ENCODE results near the gene ZNF430.

The ZNF430 gene

GRCh38 chr19:21094347-21095025, 74.0 kb downstream of the ZNF430 start:
- Histone ChIP-seq H3K36me3 (replicated peaks in 1 of 2; ENCODE audit: control insufficient read depth in 2 of 2, insufficient read depth in 2 of 2, low read length in 2 of 2) (peaks cover 13 to 92% of the 10 kb centered on the region in 2 donors), H4K8ac (ENCODE audit: low read depth, low read length) (no peak overlapping the region), H3K4ac (ENCODE audit: low read length) (no peak overlapping the region), H3K18ac (ENCODE audit: low read length) (no peak overlapping the region), H4K91ac (ENCODE audit: low read depth, low read length, poor library complexity) (no peak overlapping the region), H3K9ac (ENCODE audit: low read depth, low read length, poor library complexity) (no peak overlapping the region), H3K27me3 (ENCODE audit: control insufficient read depth in 3 of 3, insufficient read depth in 3 of 3, low read depth in 1 of 3, low read length in 3 of 3) (no peaks in the 10 kb centered on the region), H3K23ac (ENCODE audit: low read depth, low read length, poor library complexity) (no peak overlapping the region), H3K27ac (replicated peaks; ENCODE audit: low read length) (no peak overlapping the region), H2BK12ac (ENCODE audit: low read length) (no peak overlapping the region), H2BK120ac (ENCODE audit: low read depth, low read length) (no peak overlapping the region), H3K79me1 (ENCODE audit: low read depth, low read length) (no peaks in the 10 kb centered on the region), H3K4me3 (ENCODE audit: low read length in 2 of 2) (no peak overlapping the region), H2AFZ (ENCODE audit: low read length) (no peak overlapping the region), H3K14ac (ENCODE audit: low read length) (no peak overlapping the region), H2AK5ac (ENCODE audit: low read depth, low read length) (no peak overlapping the region), H3K4me1 (ENCODE audit: control insufficient read depth in 2 of 2, insufficient read depth in 1 of 2, low read depth in 1 of 2, low read length in 2 of 2) (peaks cover 0 to 2% of the 10 kb centered on the region in 2 donors), H2BK15ac (ENCODE audit: low read length) (no peak overlapping the region), H2BK5ac (ENCODE audit: low read length) (no peak overlapping the region), H3K9me3 (replicated peaks in 1 of 2; ENCODE audit: control insufficient read depth in 2 of 2, insufficient read depth in 1 of 2, low read depth in 1 of 2, low read length in 2 of 2) (peaks cover 0 to 29% of the 10 kb centered on the region in 2 donors), H3K4me2 (ENCODE audit: insufficient read depth, low read length, poor library complexity, severe bottlenecking) (no peak overlapping the region)
- no CpG with 5 or more reads among the region's 1 CpG for WGBS, 2 donors (ENCODE audit: extremely low coverage in 2 of 2, insufficient read length in 2 of 2, insufficient replicate concordance in 1 of 2)
- no peak for DNase-seq (ENCODE audit: low spot score)

DNA sequence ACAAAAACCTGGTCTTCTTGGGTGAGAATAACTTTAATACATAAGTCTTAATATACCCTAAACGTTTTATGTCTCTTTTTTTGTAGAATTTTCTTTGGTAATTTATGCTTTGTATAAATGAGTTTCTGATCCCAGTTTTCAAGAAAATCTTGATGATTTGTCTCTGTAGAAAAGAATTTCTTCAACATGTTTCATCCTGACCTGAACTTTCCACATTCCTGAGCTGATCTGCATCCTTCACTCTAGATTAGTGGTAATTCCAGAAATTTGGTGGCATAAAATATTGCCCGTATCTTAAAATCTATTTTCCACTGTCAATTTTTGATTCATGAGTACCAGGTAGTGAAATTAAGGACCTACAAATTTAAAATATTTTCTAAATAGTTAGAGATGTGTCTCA, 77.8 kb downstream of the ZNF430 start:
- H3K14ac ChIP-seq (ENCODE audit: low read length) = no peak overlapping the region
- H3K27me3 ChIP-seq (ENCODE audit: control insufficient read depth in 3 of 3, insufficient read depth in 3 of 3, low read depth in 1 of 3, low read length in 3 of 3) = no peaks in the 10 kb centered on the region
- no peak overlapping the region for H3K9ac ChIP-seq (ENCODE audit: low read depth, low read length, poor library complexity)
- peaks cover 0 to 31% of the 10 kb centered on the region in 2 donors for H3K9me3 ChIP-seq (replicated peaks in 1 of 2; ENCODE audit: control insufficient read depth in 2 of 2, insufficient read depth in 1 of 2, low read depth in 1 of 2, low read length in 2 of 2)
- no peak overlapping the region for H3K23ac ChIP-seq (ENCODE audit: low read depth, low read length, poor library complexity)
- H4K8ac ChIP-seq (ENCODE audit: low read depth, low read length) = no peak overlapping the region
- DNase-seq (ENCODE audit: low spot score) = no peak
- H4K91ac ChIP-seq (ENCODE audit: low read depth, low read length, poor library complexity) = no peak overlapping the region
- H3K4ac ChIP-seq (ENCODE audit: low read length) = no peak overlapping the region
- no peak overlapping the region for H3K18ac ChIP-seq (ENCODE audit: low read length)
- no peak overlapping the region for H3K4me3 ChIP-seq (ENCODE audit: low read length in 2 of 2)
- no peak overlapping the region for H2BK120ac ChIP-seq (ENCODE audit: low read depth, low read length)
- H3K36me3 ChIP-seq (replicated peaks in 1 of 2; ENCODE audit: control insufficient read depth in 2 of 2, insufficient read depth in 2 of 2, low read length in 2 of 2) = peaks cover 8 to 97% of the 10 kb centered on the region in 2 donors
- H3K4me2 ChIP-seq (ENCODE audit: insufficient read depth, low read length, poor library complexity, severe bottlenecking) = no peak overlapping the region
- no peak overlapping the region for H2BK12ac ChIP-seq (ENCODE audit: low read length)
- no peak overlapping the region for H2AFZ ChIP-seq (ENCODE audit: low read length)
- H2AK5ac ChIP-seq (ENCODE audit: low read depth, low read length) = no peak overlapping the region
- no peaks in the 10 kb centered on the region for H3K79me1 ChIP-seq (ENCODE audit: low read depth, low read length)
- H3K27ac ChIP-seq (replicated peaks; ENCODE audit: low read length) = no peak overlapping the region
- no peaks in the 10 kb centered on the region for H3K4me1 ChIP-seq (ENCODE audit: control insufficient read depth in 2 of 2, insufficient read depth in 1 of 2, low read depth in 1 of 2, low read length in 2 of 2)
- no CpG with 5 or more reads among the region's 2 CpGs for WGBS, 2 donors (ENCODE audit: extremely low coverage in 2 of 2, insufficient read length in 2 of 2, insufficient replicate concordance in 1 of 2)
- H2BK15ac ChIP-seq (ENCODE audit: low read length) = no peak overlapping the region
- no peak overlapping the region for H2BK5ac ChIP-seq (ENCODE audit: low read length)

GRCh38 chr19:21101521-21102242, 81.2 kb downstream of the ZNF430 start:
- no peak overlapping the region for H3K4me2 ChIP-seq (ENCODE audit: insufficient read depth, low read length, poor library complexity, severe bottlenecking)
- H4K91ac ChIP-seq (ENCODE audit: low read depth, low read length, poor library complexity) = no peak overlapping the region
- no peak overlapping the region for H3K4me3 ChIP-seq (ENCODE audit: low read length in 2 of 2)
- H3K9ac ChIP-seq (ENCODE audit: low read depth, low read length, poor library complexity) = no peak overlapping the region
- no peak for DNase-seq (ENCODE audit: low spot score)
- H3K4me1 ChIP-seq (ENCODE audit: control insufficient read depth in 2 of 2, insufficient read depth in 1 of 2, low read depth in 1 of 2, low read length in 2 of 2) = no peaks in the 10 kb centered on the region
- H3K18ac ChIP-seq (ENCODE audit: low read length) = no peak overlapping the region
- no peak overlapping the region for H2BK5ac ChIP-seq (ENCODE audit: low read length)
- H3K36me3 ChIP-seq (replicated peaks in 1 of 2; ENCODE audit: control insufficient read depth in 2 of 2, insufficient read depth in 2 of 2, low read length in 2 of 2) = peaks cover 8 to 96% of the 10 kb centered on the region in 2 donors
- H3K14ac ChIP-seq (ENCODE audit: low read length) = no peak overlapping the region
- H2BK120ac ChIP-seq (ENCODE audit: low read depth, low read length) = no peak overlapping the region
- no peak overlapping the region for H2AFZ ChIP-seq (ENCODE audit: low read length)
- no peak overlapping the region for H3K4ac ChIP-seq (ENCODE audit: low read length)
- H3K23ac ChIP-seq (ENCODE audit: low read depth, low read length, poor library complexity) = no peak overlapping the region
- H2BK15ac ChIP-seq (ENCODE audit: low read length) = no peak overlapping the region
- H3K79me1 ChIP-seq (ENCODE audit: low read depth, low read length) = no peaks in the 10 kb centered on the region
- H2BK12ac ChIP-seq (ENCODE audit: low read length) = no peak overlapping the region
- no CpG with 5 or more reads among the region's 2 CpGs for WGBS, 2 donors (ENCODE audit: extremely low coverage in 2 of 2, insufficient read length in 2 of 2, insufficient replicate concordance in 1 of 2)
- H3K27me3 ChIP-seq (ENCODE audit: control insufficient read depth in 3 of 3, insufficient read depth in 3 of 3, low read depth in 1 of 3, low read length in 3 of 3) = no peaks in the 10 kb centered on the region
- H3K9me3 ChIP-seq (replicated peaks in 1 of 2; ENCODE audit: control insufficient read depth in 2 of 2, insufficient read depth in 1 of 2, low read depth in 1 of 2, low read length in 2 of 2) = peaks cover 0 to 16% of the 10 kb centered on the region in 2 donors
- H4K8ac ChIP-seq (ENCODE audit: low read depth, low read length) = no peak overlapping the region
- H3K27ac ChIP-seq (replicated peaks; ENCODE audit: low read length) = no peak overlapping the region
- no peak overlapping the region for H2AK5ac ChIP-seq (ENCODE audit: low read depth, low read length)

GRCh38 chr19:21109116-21109515, 88.7 kb downstream of the ZNF430 start:
- Histone ChIP-seq H3K9me3 (replicated peaks in 1 of 2; ENCODE audit: control insufficient read depth in 2 of 2, insufficient read depth in 1 of 2, low read depth in 1 of 2, low read length in 2 of 2) (peaks cover 2 to 60% of the 10 kb centered on the region in 2 donors), H3K9ac (ENCODE audit: low read depth, low read length, poor library complexity) (no peak overlapping the region), H3K4ac (ENCODE audit: low read length) (no peak overlapping the region), H2BK120ac (ENCODE audit: low read depth, low read length) (no peak overlapping the region), H3K36me3 (replicated peaks in 1 of 2; ENCODE audit: control insufficient read depth in 2 of 2, insufficient read depth in 2 of 2, low read length in 2 of 2) (peaks cover 6 to 79% of the 10 kb centered on the region in 2 donors), H2BK15ac (ENCODE audit: low read length) (no peak overlapping the region), H2BK5ac (ENCODE audit: low read length) (no peak overlapping the region), H3K27ac (replicated peaks; ENCODE audit: low read length) (no peak overlapping the region), H2AFZ (ENCODE audit: low read length) (no peak overlapping the region), H4K91ac (ENCODE audit: low read depth, low read length, poor library complexity) (no peak overlapping the region), H2AK5ac (ENCODE audit: low read depth, low read length) (no peak overlapping the region), H3K14ac (ENCODE audit: low read length) (no peak overlapping the region), H3K79me1 (ENCODE audit: low read depth, low read length) (no peaks in the 10 kb centered on the region), H4K8ac (ENCODE audit: low read depth, low read length) (no peak overlapping the region), H3K4me3 (ENCODE audit: low read length in 2 of 2) (no peak overlapping the region), H2BK12ac (ENCODE audit: low read length) (no peak overlapping the region), H3K18ac (ENCODE audit: low read length) (no peak overlapping the region), H3K4me1 (ENCODE audit: control insufficient read depth in 2 of 2, insufficient read depth in 1 of 2, low read depth in 1 of 2, low read length in 2 of 2) (no peaks in the 10 kb centered on the region), H3K23ac (ENCODE audit: low read depth, low read length, poor library complexity) (no peak overlapping the region), H3K4me2 (ENCODE audit: insufficient read depth, low read length, poor library complexity, severe bottlenecking) (no peak overlapping the region), H3K27me3 (ENCODE audit: control insufficient read depth in 3 of 3, insufficient read depth in 3 of 3, low read depth in 1 of 3, low read length in 3 of 3) (no peaks in the 10 kb centered on the region)
- no peak for DNase-seq (ENCODE audit: low spot score)
